Measurements from ENCODE around the gene FXYD7.
A peak's percentile ranks its signal among the peaks of the same experiment; 100 is the strongest.

The FXYD7 gene

DNA sequence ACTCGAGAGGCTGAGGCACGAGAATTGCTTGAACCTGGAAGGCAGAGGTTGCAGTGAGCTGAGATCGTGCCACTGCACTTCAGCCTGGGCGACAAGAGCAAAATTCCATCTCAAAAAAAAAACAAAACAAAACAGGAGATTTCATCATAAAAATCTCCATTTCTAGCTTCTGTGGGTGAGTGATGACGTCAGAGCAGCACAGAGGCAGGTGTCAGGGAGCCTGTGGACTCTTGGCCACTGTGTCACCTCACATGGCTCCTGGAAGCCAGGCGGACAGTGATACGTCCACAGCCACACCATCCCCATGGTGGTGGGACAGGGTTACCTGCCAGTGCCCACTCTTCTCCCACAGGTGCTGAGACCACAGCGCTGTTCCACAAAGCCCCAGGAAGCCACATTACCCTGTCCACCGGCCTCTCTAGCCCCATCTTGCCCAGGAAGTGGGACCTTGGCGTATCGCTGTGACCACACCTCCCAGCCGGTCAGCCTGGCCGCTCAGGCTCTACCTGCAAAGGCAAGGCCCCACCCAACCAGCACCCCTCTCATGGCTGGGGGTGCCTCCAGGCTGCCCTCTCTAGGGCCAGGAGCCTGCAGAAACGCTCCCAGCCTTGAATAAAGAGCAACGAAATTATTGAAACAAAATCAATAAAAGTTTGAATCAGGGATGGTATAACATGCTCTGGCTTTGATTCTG lies 29.9 kb upstream of the FXYD7 start:
- Histone ChIP-seq H3K9ac (ENCODE audit: low read length) (no peak overlapping the region), H3K9me2 (ENCODE audit: low read depth, low read length) (no peaks in the 10 kb centered on the region), H3K36me3 (ENCODE audit: insufficient read depth, low read length) (no peaks in the 10 kb centered on the region), H3K79me2 (ENCODE audit: insufficient read depth, low read length) (no peaks in the 10 kb centered on the region), H3K9me3 (ENCODE audit: low read length) (no peaks in the 10 kb centered on the region), H3K27ac (ENCODE audit: low read depth, low read length, poor library complexity, severe bottlenecking) (no peak overlapping the region), H4K20me1 (ENCODE audit: insufficient read depth, low read length) (no peaks in the 10 kb centered on the region), H3K27me3 (ENCODE audit: insufficient read depth, low read length) (no peaks in the 10 kb centered on the region; the same call in 1 of the 2 replicates), H3K4me2 (ENCODE audit: low read length) (no peak overlapping the region), H3K4me3 (ENCODE audit: low read depth, low read length, poor library complexity, severe bottlenecking) (no peak overlapping the region), H3F3A (ENCODE audit: insufficient read depth, low read length) (no peaks in the 10 kb centered on the region), H2AFZ (ENCODE audit: low read length) (no peak overlapping the region), H3K4me1 (ENCODE audit: insufficient read depth, low read length, severe bottlenecking) (no peaks in the 10 kb centered on the region)
- TF ChIP-seq CTCF (IDR thresholded peaks at IDR 0.05; ENCODE audit: low read length) (no peak), EZH2 (IDR thresholded peaks at IDR 0.05; ENCODE audit: borderline replicate concordance, low read length) (no peak)

GRCh38 chr19:35114353-35115176 lies 28.5 kb upstream of the FXYD7 start:
- no peaks in the 10 kb centered on the region for H3K4me1 ChIP-seq (ENCODE audit: insufficient read depth, low read length, severe bottlenecking)

More at GRCh38 chr19:35114353-35115176, 28.5 kb upstream of the FXYD7 start:
- Histone ChIP-seq H3K79me2 (ENCODE audit: insufficient read depth, low read length) (no peaks in the 10 kb centered on the region), H4K20me1 (ENCODE audit: insufficient read depth, low read length) (no peaks in the 10 kb centered on the region), H3K36me3 (ENCODE audit: insufficient read depth, low read length) (no peaks in the 10 kb centered on the region), H3K9me2 (ENCODE audit: low read depth, low read length) (no peaks in the 10 kb centered on the region), H3K27ac (ENCODE audit: low read depth, low read length, poor library complexity, severe bottlenecking) (no peak overlapping the region), H3K9ac (ENCODE audit: low read length) (no peak overlapping the region), H3K4me2 (ENCODE audit: low read length) (peak overlapping the region; percentile 31; the same call in 1 of the 2 replicates), H3F3A (ENCODE audit: insufficient read depth, low read length) (no peaks in the 10 kb centered on the region), H3K4me3 (ENCODE audit: low read depth, low read length, poor library complexity, severe bottlenecking) (no peak overlapping the region), H3K27me3 (ENCODE audit: insufficient read depth, low read length) (no peaks in the 10 kb centered on the region; the same call in 1 of the 2 replicates), H2AFZ (ENCODE audit: low read length) (no peak overlapping the region), H3K9me3 (ENCODE audit: low read length) (no peaks in the 10 kb centered on the region)
- TF ChIP-seq EZH2 (IDR thresholded peaks at IDR 0.05; ENCODE audit: borderline replicate concordance, low read length) (no peak), CTCF (IDR thresholded peaks at IDR 0.05; ENCODE audit: low read length) (peak; percentile 95)

Data from OCI-LY1 (cell line).